ENCODE data around the gene BCAS1.
"Not testable (repeated sequence)": the region's sequence is repeated elsewhere in the genome, so short reads cannot be mapped to it uniquely, and the experiment has no call there.

The BCAS1 gene

GRCh38 chr20:53990003-53990402, 80.4 kb downstream of the BCAS1 start:
- DNase-seq (ENCODE audit: low read depth in 2 of 2, low spot score in 1 of 2) = no peak

DNA sequence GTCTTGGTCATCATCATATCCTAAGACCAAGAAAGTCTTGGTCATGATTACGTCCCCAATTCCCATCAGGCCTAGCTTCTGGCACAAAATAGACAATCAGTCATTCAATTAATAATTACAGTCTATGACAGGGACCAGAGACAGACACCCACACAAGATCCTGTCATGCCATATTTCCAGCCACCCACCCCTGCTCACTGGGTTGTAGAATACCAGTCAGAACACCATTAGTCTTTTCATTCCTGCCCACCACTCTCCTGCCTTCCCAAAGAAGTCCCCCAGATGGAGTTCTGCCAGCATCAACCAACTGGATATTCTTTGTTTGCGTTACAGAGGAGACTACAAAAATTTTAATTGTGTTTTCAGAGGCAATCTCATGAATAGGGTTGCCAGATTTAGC, 81.0 kb downstream of the BCAS1 start:
- no peak for DNase-seq (ENCODE audit: low read depth in 2 of 2, low spot score in 1 of 2)

DNA sequence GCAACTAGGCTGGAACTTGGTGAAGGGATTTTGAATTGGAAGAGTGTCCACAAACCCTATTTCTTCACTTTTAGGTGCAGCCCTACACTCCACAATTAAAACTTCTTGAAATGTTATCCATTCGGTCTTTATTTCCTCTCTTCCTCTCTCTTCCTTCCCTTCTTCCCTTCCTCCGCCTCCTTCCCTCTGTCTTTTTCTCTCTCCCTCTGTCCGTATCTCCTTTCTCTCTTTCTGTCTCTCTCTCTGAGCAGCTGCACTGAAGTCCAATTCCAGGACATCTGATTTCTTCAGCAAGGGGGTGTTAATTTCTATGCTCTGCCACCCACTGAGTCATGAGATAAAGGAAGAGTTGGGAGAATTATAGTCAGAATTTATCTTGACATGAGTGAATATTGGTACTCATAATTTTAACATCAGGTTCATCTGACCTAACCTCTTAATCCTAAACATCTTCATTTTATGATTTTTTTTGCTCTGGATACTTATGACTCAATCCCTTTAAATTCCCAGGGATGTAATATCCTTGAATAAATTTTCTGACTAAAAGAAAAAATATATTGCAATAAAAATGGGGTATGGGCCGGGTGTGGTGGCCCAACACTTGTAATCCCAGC, 84.2 kb downstream of the BCAS1 start:
- DNase-seq (ENCODE audit: low read depth in 2 of 2, low spot score in 1 of 2) = no peak

- no peak for DNase-seq (ENCODE audit: low read depth in 2 of 2, low spot score in 1 of 2)
Observed at GRCh38 chr20:53985150-53985518, 85.3 kb downstream of the BCAS1 start.

- no peak for DNase-seq (ENCODE audit: low read depth in 2 of 2, low spot score in 1 of 2)
Observed at GRCh38 chr20:53984356-53985149, 85.8 kb downstream of the BCAS1 start.

DNA sequence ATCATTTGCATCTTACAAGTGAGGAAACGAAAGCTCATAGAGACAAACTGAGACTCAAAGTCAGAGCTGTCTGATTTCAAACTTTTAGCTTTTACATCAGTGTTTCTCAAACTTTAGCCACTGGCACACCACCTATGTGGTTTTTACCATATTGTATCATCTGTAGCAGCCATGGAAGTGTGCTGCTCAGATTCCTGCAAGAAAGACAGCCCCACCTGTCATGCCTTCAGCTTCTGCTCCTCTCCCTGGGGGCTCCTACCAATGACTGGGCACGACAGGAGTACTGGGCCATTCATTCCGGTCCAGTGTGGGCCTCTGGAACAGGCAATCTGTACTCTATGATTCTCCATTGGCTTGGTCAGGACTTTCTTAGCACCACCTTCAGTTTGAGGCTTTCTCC, 87.0 kb downstream of the BCAS1 start:
- DNase-seq (ENCODE audit: low read depth in 2 of 2, low spot score in 1 of 2) = no peak

DNA sequence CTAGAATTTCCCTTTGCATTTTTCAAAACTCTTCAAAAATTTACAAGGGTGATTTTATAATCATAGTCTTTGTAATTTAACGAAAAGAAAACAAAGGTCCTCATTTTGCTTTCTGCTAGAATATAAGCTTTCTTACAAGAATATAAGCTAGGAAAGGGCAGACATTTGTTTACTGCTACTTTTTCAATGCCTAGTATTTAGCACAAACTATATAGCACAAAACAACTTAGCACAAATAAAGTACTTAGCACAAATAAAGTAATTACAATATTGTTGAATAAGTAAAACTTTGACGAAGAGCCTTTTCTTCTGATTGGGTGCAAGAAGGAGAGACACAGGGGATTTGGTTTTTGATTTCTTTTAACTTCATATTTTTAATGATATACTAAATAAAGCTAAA, 87.8 kb downstream of the BCAS1 start:
- DNase-seq (ENCODE audit: low read depth in 2 of 2, low spot score in 1 of 2) = no peak

- no peak for DNase-seq (ENCODE audit: low read depth in 2 of 2, low spot score in 1 of 2)
Observed at GRCh38 chr20:53981752-53982437, 88.5 kb downstream of the BCAS1 start.

- no peak for DNase-seq (ENCODE audit: low read depth in 2 of 2, low spot score in 1 of 2)
Observed at GRCh38 chr20:53981130-53981529, 89.3 kb downstream of the BCAS1 start.

DNA sequence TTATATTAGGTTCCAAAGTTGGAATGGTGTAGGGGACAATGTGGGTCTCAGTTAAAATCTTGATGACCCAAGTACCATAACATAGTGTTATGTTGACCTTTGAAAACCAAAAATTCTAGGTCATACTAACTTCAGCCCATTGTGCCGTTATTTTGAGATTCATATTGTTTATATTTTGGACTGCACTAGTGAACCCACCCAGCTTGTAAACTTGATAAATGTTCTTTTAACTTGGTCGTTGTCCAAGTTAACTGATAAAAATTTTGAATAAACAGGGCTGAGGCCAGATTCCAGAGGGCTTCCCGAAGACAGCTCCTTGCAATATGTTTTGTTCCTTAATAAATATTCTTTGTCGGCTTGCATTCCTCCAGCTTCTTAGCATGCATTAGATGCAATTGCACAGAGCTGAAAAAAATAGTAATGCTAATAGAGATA, 90.3 kb downstream of the BCAS1 start:
- DNase-seq (ENCODE audit: low read depth in 2 of 2, low spot score in 1 of 2) = no peak

DNA sequence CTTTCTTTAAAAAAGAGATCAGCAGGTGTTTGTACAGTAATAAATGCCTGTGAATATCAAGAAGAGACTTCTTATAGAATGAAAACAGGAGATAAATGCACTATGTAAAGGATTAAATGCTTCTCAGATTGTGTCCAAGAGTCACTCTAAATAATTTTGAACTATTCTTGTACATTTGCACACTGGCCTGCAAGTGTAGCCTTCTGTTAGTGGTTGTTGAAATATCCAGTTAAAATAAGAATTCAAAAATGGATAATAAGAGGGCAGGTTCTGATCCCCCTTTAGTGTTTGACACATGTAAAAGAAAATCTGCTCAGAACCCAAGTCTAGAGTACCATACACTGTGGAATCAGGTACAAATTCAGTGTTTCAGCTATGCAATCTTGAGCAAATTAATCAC, 91.9 kb downstream of the BCAS1 start:
- DNase-seq (ENCODE audit: low read depth in 2 of 2, low spot score in 1 of 2) = no peak

DNA sequence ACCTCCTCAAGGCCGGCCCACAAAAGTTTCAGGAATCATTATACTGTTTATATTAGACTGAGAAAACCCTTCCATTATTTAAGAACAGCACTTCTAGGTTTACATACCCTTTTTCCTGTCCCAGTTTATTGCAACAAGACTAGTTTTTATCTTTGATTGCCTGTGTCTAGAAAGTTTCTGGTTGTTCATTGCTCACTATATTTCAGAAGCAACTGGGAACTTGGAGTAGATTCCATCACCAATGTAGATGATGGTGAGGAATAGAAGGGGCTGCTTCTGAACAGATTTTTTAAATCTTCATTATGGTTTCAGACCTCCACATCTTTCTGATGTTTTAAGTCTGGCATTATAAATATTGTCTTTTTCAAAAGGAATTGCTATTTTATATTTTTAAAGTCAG, 93.0 kb downstream of the BCAS1 start:
- no peak for DNase-seq (ENCODE audit: low read depth in 2 of 2, low spot score in 1 of 2)

- DNase-seq (ENCODE audit: low read depth in 2 of 2, low spot score in 1 of 2) = no peak
Observed at GRCh38 chr20:53975761-53976160, 94.6 kb downstream of the BCAS1 start.

- DNase-seq (ENCODE audit: low read depth in 2 of 2, low spot score in 1 of 2) = no peak
Observed at GRCh38 chr20:53974785-53975555, 95.4 kb downstream of the BCAS1 start.

DNA sequence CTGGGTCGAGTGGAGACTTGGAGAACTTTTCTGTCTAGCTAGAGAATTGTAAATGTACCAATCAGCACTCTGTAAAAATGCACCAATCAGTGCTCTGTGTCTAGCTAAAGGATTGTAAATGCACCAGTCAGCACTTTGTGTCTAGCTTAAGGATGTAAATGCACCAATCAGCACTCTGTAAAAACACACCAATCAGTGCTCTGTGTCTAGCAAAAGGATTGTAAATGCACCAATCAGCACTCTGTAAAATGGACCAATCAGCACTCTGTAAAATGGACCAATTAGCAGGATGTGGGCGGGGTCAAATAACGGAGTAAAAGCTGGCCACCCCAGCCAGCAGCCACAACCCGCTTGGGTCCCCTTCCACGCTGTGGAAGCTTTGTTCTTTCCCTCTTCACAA, 96.5 kb downstream of the BCAS1 start:
- not testable (repeated sequence) for DNase-seq (ENCODE audit: low read depth in 2 of 2, low spot score in 1 of 2)

- DNase-seq (ENCODE audit: low read depth in 2 of 2, low spot score in 1 of 2) = no peak
Observed at GRCh38 chr20:53972179-53972578, 98.2 kb downstream of the BCAS1 start.

- no peak for DNase-seq (ENCODE audit: low read depth in 2 of 2, low spot score in 1 of 2)
Observed at GRCh38 chr20:53971096-53971683, 99.2 kb downstream of the BCAS1 start.

DNA sequence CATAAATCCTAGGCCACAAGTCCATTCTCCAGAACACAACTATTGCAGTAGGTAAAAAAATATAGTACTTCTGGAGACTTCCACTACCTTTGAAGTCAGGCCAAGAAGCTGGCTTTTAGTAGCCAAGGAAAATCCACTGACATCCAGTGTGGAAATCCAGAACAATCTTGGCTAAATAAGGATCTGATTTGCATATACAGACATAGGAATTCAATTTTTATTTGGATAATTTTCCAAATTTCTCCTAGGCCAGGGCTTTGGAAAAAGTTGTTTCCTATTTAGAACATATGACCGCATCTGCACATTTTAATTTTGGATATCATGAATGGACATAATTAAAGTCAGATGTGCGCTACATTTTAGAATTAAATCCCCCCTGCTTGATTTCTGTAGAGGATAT, 100.2 kb downstream of the BCAS1 start:
- DNase-seq (ENCODE audit: low read depth in 2 of 2, low spot score in 1 of 2) = no peak

DNA sequence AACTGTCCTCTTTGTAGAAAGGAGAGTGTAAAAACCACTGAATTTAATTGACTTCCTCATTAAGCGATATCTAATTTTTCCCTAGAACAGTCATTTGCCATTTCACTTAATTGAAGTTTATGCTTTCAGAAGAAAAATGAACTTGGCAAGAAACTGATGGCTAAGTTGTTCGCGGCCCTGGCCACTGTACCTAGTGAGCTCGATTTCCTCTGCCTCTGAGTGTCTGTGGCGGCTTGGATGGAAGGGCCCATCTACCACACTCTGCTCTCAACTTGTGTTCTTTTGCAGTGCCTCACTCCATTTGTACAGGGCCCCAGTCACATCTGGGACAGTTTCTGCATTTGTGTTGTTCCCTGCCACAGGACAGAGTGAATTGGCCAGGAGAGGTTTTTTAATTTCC, 102.9 kb downstream of the BCAS1 start:
- DNase-seq (ENCODE audit: low read depth in 2 of 2, low spot score in 1 of 2) = no peak

DNA sequence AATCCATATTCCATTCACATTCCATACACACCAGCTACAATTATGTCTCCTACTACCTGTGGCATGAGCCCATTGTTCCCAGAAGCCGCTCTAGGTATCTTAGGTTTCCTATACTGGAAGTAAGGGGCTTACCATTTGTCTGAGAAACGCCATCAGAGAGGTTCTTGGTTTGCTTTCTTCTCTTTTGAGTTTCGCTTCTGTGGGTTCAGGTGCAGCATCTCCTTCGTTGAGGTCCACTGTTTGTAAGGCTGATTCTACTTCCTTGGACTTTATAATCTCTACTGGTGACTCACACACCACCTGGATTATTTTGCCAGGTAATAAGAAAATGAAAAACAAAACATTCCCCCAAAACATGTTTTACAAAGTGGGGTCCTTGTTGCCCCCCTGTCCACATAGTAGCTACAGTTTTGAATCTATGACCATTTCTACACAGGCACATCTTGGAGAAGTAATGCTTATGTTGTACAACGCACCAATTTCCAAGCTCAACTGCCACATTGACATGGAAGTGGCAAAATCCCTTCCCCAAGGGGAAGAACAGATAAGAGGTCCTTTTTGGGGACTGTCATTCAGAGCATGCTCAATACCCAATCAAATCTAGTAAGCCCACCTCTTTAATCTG, 103.5 kb downstream of the BCAS1 start:
- DNase-seq (ENCODE audit: low read depth in 2 of 2, low spot score in 1 of 2) = no peak

All from stimulated activated CD8-positive, alpha-beta memory T cell treated with anti-CD3 and anti-CD28 coated beads, Interleukin-4, amount 100 ng/mL, for 4 hours (primary cell).